NCI-H82 treated with DMSO at 0.1 percent for 48 hours (cell line): ENCODE results near the gene ECSIT.
A peak's percentile ranks its signal among the peaks of the same experiment; 100 is the strongest.

ENCODE experiments used
- DNase-seq: peaks from one replicate; lab custom pipeline; 2025; ENCODE audit not compliant: unreplicated experiment; lab: John Stamatoyannopoulos, UW

ECSIT gene

GRCh38 chr19:11551603-11552235, 22.8 kb upstream of the ECSIT start:
- no peak for DNase-seq

GRCh38 chr19:11550265-11550664, 21.3 kb upstream of the ECSIT start:
- DNase-seq, result no peak

GRCh38 chr19:11549386-11549953, 20.5 kb upstream of the ECSIT start:
- DNase-seq, result no peak

GRCh38 chr19:11547929-11548700, 19.2 kb upstream of the ECSIT start:
- no peak for DNase-seq

- no peak for DNase-seq
Observed at GRCh38 chr19:11541238-11541637, 12.3 kb upstream of the ECSIT start.

- no peak for DNase-seq
Observed at GRCh38 chr19:11540645-11541044, 11.7 kb upstream of the ECSIT start.

GRCh38 chr19:11539495-11540365, 10.8 kb upstream of the ECSIT start:
- DNase-seq, result no peak

- DNase-seq, result no peak
Observed at GRCh38 chr19:11538232-11539036, 9.5 kb upstream of the ECSIT start, which contains the start of gene CNN1. Gene CNN1, plus strand, starts transcription at chr19:11538851. Its CDS starts 77 bp downstream, at chr19:11538928.

GRCh38 chr19:11535792-11536595, 7.1 kb upstream of the ECSIT start:
- DNase-seq, result peak; percentile 7

- no peak for DNase-seq
Observed at GRCh38 chr19:11534948-11535347, 6.0 kb upstream of the ECSIT start.

- no peak for DNase-seq
Observed at GRCh38 chr19:11534538-11534937, 5.6 kb upstream of the ECSIT start.

GRCh38 chr19:11530432-11530831, 1.5 kb upstream of the ECSIT start:
- peak; percentile 81 for DNase-seq

GRCh38 chr19:11519138-11519537, 9.8 kb downstream of the ECSIT start:
- DNase-seq, result no peak

- DNase-seq, result no peak
Observed at GRCh38 chr19:11513946-11514345, 15.0 kb downstream of the ECSIT start.

GRCh38 chr19:11510444-11510843, 18.5 kb downstream of the ECSIT start:
- no peak for DNase-seq

- no peak for DNase-seq
Observed at GRCh38 chr19:11507370-11508078, 21.4 kb downstream of the ECSIT start.

GRCh38 chr19:11506967-11507366, 22.0 kb downstream of the ECSIT start:
- no peak for DNase-seq

- no peak for DNase-seq
Observed at GRCh38 chr19:11506101-11506555, 22.8 kb downstream of the ECSIT start.
